T-helper 17 cell (primary cell): Measurements from ENCODE around the gene ABCB11. TPM values are rescaled to one million over a fixed set of nuclear protein-coding genes. Genes with fewer than 3 reads are reported as not detected.

ENCODE experiments used
- ATAC-seq: fragments of 150-1000 bp; cut with Tn5 transposase; 2 replicates; pipeline ENCODE4 v1.10.0; 2021; ENCODE audit warnings: mild to moderate bottlenecking, moderate library complexity
- DNase-seq, 3 donors: peaks; one replicate each; pipeline versions ENCODE4 v3.0.0 to v3.0.0-alpha.2; 2020 to 2021
- H3K9me3 ChIP-seq: one replicate; pipeline ENCODE4 v1.7.0; 2013; ENCODE audit warnings: low read length, mild to moderate bottlenecking; ENCODE audit not compliant: control insufficient read depth, poor library complexity, severe bottlenecking
- H3K27ac Mint-ChIP-seq: one replicate; pipeline ENCODE4 v1.8.0; 2022; ENCODE audit warnings: mild to moderate bottlenecking, moderate library complexity, mixed read lengths
- H3K27me3 Mint-ChIP-seq: one replicate; pipeline ENCODE4 v1.8.0; 2022; ENCODE audit warnings: mixed read lengths
- H3K36me3 Mint-ChIP-seq: one replicate; pipeline ENCODE4 v1.8.0; 2022; ENCODE audit warnings: low read depth, mixed read lengths
- H3K4me1 Mint-ChIP-seq: one replicate; pipeline ENCODE4 v1.8.0; 2022; ENCODE audit warnings: mild to moderate bottlenecking, mixed read lengths
- H3K4me3 Mint-ChIP-seq: one replicate; pipeline ENCODE4 v1.8.0; 2022; ENCODE audit warnings: mild to moderate bottlenecking, moderate library complexity, mixed read lengths
- total RNA-seq, 4 donors: library from RNA in 2 of 4; stranded (reverse) in 2 of 4; gene quantifications; one replicate each; pipeline ENCODE4 v1.2.3 and lab custom pipeline; 2022 to 2026

ABCB11 gene
- not detected for total RNA-seq
- 0 reads per million in 2 donors for total RNA-seq (lab: John Stamatoyannopoulos, UW)

DNA sequence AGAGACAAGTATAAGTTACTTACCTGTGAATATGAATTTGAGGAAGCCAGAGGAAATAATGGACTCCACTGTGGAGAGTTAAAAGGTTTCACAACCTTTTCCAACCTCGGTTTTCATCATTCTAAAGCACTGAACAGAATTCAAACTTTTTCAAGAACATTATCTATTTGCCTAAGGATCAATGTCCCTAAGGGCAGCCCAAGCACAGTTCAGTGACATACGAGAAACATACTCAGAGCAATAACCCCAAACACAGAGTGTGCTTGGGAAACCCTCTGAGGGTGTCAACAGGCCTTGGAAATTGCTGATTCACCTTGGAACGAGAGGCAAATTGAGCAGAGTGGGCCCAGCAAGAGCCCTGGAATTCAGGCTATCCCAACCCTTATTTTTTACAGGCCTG, at the start of gene ABCB11:
TSS of gene ABCB11 (minus strand) at position 123 of the 400 bp plus-strand sequence. CDS start 13,199 bp downstream, outside the sequence.
- ATAC-seq (no peak), DNase-seq (no peak)
- Mint-ChIP-seq H3K36me3 (no peaks in the 10 kb centered on the region), H3K27me3 (no peaks in the 10 kb centered on the region), H3K27ac (no peak within 1 kb of the TSS), H3K4me1 (peaks cover 6% of the 10 kb centered on the region), H3K4me3 (no peak within 1 kb of the TSS)
- H3K9me3 ChIP-seq, result no peaks in the 10 kb centered on the region

DNA sequence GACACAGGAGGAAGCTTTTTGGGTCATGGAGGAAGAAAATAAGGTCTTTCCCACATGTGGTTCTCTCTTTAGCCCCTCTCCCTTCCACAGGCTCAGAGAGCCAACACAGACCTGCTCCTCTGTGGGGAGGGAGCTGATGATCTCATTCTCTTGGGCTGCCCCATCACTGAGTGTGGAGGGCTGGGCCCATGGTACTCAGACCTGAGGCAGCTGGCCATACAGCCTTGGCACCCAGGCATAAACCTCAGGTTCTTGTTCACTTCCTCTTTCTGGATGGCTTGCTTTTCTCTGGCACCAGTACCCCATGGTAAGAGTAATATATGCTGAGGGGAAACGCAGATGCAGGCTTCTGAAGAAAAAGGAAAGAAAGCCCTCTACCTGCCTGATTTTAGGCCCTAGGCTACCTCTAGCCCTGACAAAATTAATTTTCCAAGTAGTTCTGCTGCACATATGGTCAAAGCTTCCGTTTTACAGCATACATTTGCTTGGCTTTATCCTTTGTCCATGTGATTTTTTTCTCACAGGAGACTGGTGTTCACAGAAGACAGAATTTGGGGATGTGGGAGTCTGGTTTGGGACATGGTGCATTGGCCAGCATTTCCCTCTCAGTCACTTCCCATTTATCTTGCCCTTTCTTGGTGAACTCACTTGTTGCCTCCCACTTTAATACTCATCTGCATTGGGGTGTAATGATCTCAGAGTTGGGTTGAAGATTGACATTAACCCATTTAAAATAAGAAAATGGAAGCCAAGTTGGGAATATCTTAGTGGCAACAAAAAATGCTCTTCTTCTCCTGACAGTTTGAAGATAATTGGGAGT, 49.3 kb upstream of the ABCB11 start:
- no peak overlapping the region for H3K4me3 Mint-ChIP-seq
- no peak for ATAC-seq

DNA sequence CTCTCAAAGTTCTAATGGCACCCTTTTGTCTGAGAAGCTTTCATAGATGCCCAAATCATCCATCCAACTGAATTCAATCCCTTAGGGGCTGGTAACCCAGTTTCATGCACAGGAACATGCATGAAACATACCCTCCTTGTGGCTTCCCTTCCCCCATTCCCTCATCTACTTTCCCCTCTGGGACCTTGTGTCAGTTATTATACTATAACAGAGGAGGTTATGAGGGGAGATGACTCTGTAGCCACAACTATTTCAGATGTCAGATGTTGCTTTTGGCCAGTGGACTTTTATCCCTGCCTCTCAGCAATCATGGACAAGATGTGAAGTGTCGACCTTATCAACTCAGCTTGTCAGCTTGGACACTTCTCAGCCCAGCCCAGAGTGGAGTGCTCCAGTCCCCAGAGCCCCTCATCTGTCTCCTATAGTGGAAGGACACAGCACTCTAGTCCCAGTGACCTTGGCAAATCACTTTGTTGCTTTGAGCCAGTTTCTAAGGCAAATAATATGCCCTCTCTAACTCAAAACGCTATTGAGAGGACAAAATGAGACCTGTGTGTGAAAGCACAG, 46.6 kb upstream of the ABCB11 start:
- H3K4me3 Mint-ChIP-seq, result no peak overlapping the region
- no peaks in the 10 kb centered on the region for H3K4me1 Mint-ChIP-seq
- DNase-seq (no peak), ATAC-seq (no peak)
- H3K36me3 Mint-ChIP-seq, result no peaks in the 10 kb centered on the region
- H3K9me3 ChIP-seq, result no peaks in the 10 kb centered on the region
- H3K27me3 Mint-ChIP-seq, result no peaks in the 10 kb centered on the region
- H3K27ac Mint-ChIP-seq, result no peak overlapping the region

More for the DNA sequence above, 49.3 kb upstream of the ABCB11 start:
- H3K36me3 Mint-ChIP-seq, result no peaks in the 10 kb centered on the region
- no peaks in the 10 kb centered on the region for H3K4me1 Mint-ChIP-seq
- no peak for DNase-seq
- no peaks in the 10 kb centered on the region for H3K27me3 Mint-ChIP-seq
- H3K9me3 ChIP-seq, result no peaks in the 10 kb centered on the region
- no peak overlapping the region for H3K27ac Mint-ChIP-seq

DNA sequence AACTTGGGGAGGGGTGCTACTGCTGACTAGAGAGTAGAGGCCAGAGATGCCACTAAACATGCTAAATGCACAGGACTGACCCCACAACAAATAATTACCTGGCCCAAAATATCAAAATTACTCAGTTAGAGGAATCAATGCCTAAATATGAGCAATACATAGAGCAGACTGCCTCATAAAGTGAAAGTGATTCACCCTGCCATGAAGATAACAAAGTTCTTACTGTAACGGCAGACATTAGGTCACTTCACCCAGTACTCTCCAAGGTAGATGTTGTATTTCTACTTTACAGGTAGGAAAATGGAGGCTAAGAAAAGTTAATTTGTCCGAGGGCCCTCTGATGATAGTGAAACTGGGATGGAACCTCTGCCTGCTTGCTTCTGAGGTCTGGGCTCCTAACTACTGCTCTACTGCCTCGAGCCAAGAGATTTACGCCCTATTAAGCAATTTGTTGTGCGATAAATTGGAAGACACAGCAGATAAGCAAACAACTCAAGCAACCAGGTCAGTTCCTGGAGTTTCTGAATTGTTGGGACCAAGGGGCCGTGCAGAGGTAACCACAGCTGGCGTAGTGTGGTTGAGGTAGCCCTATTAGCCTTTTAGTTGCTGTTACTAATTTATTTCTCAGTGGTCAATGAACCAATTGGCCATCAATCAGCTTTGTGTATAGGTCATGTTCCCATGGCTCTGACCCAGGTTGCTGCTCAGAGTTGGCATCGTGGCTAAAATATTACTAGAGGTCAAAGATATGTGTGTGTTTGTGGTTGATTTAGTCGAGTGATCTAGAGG, 43.0 kb upstream of the ABCB11 start:
- DNase-seq (no peak), ATAC-seq (no peak)
- H3K9me3 ChIP-seq, result no peaks in the 10 kb centered on the region
- Mint-ChIP-seq H3K27ac (no peak overlapping the region), H3K4me1 (no peaks in the 10 kb centered on the region), H3K36me3 (no peaks in the 10 kb centered on the region), H3K27me3 (peaks cover 16% of the 10 kb centered on the region), H3K4me3 (no peak overlapping the region)

DNA sequence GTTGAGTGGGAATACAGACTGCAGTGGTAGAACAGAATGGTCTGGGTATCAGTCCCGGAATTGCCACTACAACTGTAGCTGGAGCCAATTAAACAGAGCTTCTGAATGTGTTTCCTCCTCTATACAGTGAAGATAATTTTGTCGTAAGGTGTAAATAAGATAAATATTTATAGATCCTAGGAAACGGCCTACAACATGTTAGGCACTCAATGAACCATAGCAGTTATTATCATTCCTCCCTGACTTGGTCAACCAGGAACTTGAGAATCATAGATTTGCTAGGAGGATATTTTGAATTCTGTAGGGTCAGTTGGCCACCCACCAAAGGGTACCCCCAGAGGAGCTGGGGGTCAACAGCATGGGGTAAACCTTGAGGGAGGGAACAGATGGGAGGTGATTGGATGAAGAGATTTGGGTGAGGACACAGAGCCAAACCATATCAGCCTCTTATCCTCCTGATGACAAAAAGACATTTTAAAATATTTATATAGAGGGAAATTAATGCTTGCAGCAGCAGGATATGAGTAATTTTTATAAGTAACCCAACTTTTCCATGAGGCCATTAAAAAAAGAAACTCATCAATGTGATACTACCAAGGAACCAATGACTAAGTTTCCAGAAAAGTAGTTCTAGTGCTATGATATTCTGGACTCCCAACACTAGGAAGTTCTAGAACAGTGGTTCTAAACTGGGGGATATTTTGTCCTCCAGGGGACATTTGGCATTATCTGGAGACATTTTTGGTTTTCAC, 42.3 kb upstream of the ABCB11 start:
- peaks cover 16% of the 10 kb centered on the region for H3K27me3 Mint-ChIP-seq
- DNase-seq (no peak), ATAC-seq (no peak)
- no peak overlapping the region for H3K4me3 Mint-ChIP-seq
- no peaks in the 10 kb centered on the region for H3K4me1 Mint-ChIP-seq
- H3K27ac Mint-ChIP-seq, result no peak overlapping the region
- no peaks in the 10 kb centered on the region for H3K9me3 ChIP-seq
- no peaks in the 10 kb centered on the region for H3K36me3 Mint-ChIP-seq

DNA sequence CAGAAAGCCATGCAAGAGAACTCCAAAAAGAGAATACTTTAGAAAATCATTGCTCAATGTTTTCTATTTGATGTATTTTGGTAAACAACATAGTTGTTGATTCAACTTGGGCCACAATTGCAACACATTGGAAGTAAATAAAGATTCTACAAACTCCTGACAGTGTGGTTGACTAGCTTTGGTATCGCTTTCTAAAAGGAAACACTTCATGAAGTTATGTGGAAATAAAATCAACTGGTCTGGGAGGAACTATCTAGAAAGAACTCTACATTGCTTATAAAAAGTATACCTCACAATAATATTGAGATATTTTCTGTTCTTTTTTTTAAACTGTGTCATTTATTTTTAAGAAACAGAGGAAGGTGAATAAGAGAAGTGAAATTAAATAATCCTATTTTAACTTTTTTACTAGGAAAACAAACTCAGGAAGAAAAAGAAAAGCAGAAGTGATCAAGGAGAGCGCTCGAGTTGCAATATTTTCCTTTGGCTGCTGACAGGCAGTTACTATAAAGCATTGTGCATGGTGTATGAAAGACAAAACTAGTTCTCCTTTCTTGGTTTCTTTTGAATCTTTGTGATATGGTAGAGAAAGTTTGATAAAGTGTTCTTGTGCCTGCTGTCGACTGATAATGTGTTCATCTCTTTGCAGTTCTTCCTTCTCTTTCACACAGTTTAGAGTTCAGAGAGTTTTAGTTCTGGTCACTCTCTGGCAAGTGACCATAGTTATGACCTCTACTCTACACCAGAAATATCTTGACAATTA, 41.2 kb upstream of the ABCB11 start:
- Mint-ChIP-seq H3K27ac (no peak overlapping the region), H3K36me3 (no peaks in the 10 kb centered on the region), H3K4me3 (no peak overlapping the region), H3K4me1 (no peaks in the 10 kb centered on the region), H3K27me3 (peaks cover 16% of the 10 kb centered on the region)
- DNase-seq (no peak), ATAC-seq (no peak)
- no peaks in the 10 kb centered on the region for H3K9me3 ChIP-seq

DNA sequence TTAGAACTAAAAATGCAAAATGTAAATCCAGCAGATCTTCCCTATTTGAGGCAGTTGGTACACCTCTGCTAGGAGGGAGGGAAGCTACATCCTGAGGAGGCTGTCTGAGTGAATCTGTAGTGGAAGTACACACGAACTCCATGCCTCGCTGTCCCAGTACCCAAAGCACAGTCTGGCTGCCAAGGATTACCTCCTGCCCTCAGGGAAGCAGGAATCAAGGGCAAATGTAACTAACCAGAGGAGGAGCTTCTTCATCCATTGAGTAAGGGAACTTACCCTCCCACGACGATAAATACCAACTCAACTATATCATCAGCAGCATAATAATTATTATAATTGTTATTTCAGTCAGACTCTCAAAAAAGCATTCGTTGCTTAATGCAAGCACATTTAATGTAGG, 40.3 kb upstream of the ABCB11 start:
- no peaks in the 10 kb centered on the region for H3K9me3 ChIP-seq
- DNase-seq (no peak), ATAC-seq (no peak)
- Mint-ChIP-seq H3K27me3 (peaks cover 16% of the 10 kb centered on the region), H3K4me3 (no peak overlapping the region), H3K36me3 (no peaks in the 10 kb centered on the region), H3K4me1 (no peaks in the 10 kb centered on the region), H3K27ac (no peak overlapping the region)

DNA sequence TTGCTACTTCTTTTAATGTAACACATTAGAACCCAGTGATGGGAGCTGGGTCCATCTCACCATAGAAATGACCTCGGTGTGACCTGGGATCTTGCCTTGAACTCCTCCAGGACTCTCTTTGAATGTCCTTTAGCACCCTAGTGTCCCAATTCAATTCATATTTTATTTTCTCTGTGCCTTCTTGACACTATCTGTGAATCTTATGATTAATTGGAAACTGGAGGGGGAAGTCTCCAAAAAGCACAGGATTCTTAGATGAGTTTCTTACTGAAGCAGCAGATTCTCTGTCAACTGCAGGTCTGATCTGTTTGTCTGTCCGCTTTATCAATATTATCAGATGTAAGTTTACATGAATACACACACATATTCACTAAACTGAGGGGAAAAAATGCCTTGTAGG, 38.7 kb upstream of the ABCB11 start:
- no peak overlapping the region for H3K4me3 Mint-ChIP-seq
- peaks cover 16% of the 10 kb centered on the region for H3K27me3 Mint-ChIP-seq
- DNase-seq, result no peak
- no peaks in the 10 kb centered on the region for H3K36me3 Mint-ChIP-seq
- H3K27ac Mint-ChIP-seq, result no peak overlapping the region
- no peak for ATAC-seq
- no peaks in the 10 kb centered on the region for H3K4me1 Mint-ChIP-seq
- no peaks in the 10 kb centered on the region for H3K9me3 ChIP-seq

DNA sequence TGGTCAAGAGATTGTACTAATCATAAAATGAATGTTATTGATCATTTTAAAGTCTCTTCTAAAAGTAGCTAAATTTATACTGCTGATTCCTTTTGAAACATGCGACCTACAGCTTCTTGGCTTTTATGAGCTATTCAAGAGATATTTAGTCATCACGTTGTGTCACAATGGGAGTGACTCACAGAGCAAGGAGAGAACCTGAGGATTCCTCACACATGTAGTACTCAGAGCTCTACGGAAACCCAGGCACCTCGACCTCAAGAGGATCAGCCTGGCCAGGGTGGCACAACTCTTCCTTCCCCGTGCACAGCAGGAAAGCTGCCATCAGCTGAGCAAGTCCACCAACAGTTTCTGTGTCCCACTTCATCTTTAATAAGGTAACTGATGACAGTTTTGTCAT, 38.2 kb upstream of the ABCB11 start, which contains the start of gene DHRS9:
TSS of gene DHRS9 (plus strand) at position 223 of the 400 bp plus-strand sequence. CDS start 12,019 bp downstream, outside the sequence.
- H3K4me3 Mint-ChIP-seq, result no peak within 1 kb of the TSS
- DNase-seq (no peak), ATAC-seq (no peak)
- no peaks in the 10 kb centered on the region for H3K4me1 Mint-ChIP-seq
- no peaks in the 10 kb centered on the region for H3K9me3 ChIP-seq
- no peak within 1 kb of the TSS for H3K27ac Mint-ChIP-seq
- H3K27me3 Mint-ChIP-seq, result peaks cover 16% of the 10 kb centered on the region
- no peaks in the 10 kb centered on the region for H3K36me3 Mint-ChIP-seq

DNA sequence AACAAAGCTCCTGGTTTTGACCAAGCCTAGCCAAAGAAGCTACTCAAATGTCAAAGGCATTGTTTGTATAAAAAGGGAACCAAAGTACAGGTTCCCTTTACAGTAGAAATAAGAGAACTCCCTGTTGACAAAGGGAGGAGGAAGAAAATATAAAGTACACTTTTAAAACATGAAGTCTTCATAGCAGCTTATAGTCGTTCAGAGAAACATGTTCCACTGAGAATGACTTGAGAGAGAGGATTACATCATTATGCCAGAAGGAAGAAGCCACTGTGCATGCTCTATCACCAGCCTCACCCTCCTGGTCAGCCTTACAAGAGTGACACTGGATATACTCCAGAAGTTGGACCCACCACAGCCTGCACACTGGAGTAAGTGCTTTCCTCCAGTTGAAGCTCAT, 35.8 kb upstream of the ABCB11 start:
- Mint-ChIP-seq H3K4me1 (no peaks in the 10 kb centered on the region), H3K36me3 (no peaks in the 10 kb centered on the region), H3K4me3 (no peak overlapping the region), H3K27me3 (peaks cover 16% of the 10 kb centered on the region), H3K27ac (no peak overlapping the region)
- no peak for DNase-seq
- no peak for ATAC-seq
- H3K9me3 ChIP-seq, result no peaks in the 10 kb centered on the region

DNA sequence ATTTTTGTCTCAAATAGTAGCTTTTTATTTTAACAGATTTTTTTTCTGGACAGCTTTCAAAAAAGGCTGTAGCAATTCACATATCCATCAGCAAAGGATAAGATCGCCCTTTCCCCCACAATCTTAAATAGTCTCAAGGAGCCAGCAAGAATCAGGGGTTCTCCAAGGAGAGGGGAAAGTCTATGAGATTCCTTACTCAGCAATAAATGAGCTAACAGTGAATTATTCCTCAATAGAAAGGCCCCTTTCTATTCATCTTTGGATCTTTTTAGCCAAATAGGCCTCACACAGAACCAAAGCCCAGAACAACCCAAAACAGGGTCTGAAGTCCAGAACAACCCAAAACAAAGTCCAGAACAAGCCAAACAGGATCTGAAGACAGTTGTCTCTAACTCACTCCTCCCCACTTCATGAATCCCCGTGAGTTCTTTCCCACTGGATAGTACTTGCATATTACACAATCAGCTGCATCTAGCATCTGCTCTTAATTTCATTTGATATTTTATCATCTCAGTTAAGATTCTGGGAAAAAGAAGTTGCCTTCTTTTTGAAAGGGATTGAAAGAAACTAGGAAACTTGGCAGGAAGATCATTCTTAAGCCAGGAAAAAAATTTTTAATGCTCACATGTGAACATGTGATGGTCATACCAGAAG, 34.9 kb upstream of the ABCB11 start:
- no peak for ATAC-seq
- Mint-ChIP-seq H3K4me3 (no peak overlapping the region), H3K36me3 (no peaks in the 10 kb centered on the region), H3K27ac (no peak overlapping the region), H3K27me3 (peaks cover 11% of the 10 kb centered on the region), H3K4me1 (no peaks in the 10 kb centered on the region)
- no peaks in the 10 kb centered on the region for H3K9me3 ChIP-seq
- DNase-seq, result no peak

DNA sequence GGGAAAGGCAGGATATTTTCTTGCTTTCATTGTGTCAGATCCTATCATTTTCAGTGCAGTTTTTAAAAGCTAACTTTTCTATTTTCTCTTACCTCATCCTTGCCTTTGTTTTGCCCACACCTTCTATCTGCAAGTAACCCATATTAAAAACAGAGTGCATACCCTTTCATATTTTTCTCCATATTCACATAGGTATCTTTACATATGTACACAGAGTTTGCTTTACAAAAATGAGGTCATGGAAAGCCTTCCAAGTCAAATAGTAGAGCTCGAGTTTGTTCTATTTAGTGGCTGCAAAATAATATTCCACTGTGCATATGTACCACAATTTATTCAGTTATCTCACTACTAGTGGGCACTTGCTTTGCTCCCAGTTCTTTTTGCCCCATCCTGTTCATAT, 34.3 kb upstream of the ABCB11 start:
- H3K4me3 Mint-ChIP-seq, result no peak overlapping the region
- no peaks in the 10 kb centered on the region for H3K36me3 Mint-ChIP-seq
- DNase-seq (no peak), ATAC-seq (no peak)
- no peaks in the 10 kb centered on the region for H3K9me3 ChIP-seq
- H3K4me1 Mint-ChIP-seq, result no peaks in the 10 kb centered on the region
- H3K27ac Mint-ChIP-seq, result no peak overlapping the region
- peaks cover 11% of the 10 kb centered on the region for H3K27me3 Mint-ChIP-seq
